Measurements from ENCODE around the gene TPH1.
"Not testable (repeated sequence)": the region's sequence is repeated elsewhere in the genome, so short reads cannot be mapped to it uniquely, and the experiment has no call there.

TPH1 gene

DNA sequence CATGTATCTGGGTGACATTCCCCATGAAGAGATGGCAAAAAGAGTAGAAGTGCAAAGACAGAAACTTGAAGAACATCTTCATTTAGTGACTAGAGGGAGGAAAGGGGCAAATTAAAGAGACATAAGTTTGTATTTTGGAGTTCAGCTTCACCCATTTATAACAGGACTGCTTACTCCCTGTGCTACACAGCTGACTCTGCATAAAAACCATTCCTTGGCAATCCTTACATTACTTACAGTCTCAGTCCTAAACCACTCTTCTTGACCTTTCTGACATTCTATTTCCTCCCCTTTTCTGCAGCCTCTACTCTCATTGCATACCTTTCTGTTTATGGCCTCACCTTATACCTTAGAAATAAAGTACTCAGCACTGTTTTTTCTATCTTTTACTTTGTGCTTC, 26.4 kb downstream of the TPH1 start:
- no peak for DNase-seq

GRCh38 chr11:18016789-18017188, 29.3 kb downstream of the TPH1 start:
- no peak for DNase-seq

- no peak for DNase-seq
Observed at GRCh38 chr11:18014876-18015275, 31.2 kb downstream of the TPH1 start.

- DNase-seq = peak in 1 of 2 donors; percentile 13
Observed at GRCh38 chr11:18013790-18014507, 32.1 kb downstream of the TPH1 start.

DNA sequence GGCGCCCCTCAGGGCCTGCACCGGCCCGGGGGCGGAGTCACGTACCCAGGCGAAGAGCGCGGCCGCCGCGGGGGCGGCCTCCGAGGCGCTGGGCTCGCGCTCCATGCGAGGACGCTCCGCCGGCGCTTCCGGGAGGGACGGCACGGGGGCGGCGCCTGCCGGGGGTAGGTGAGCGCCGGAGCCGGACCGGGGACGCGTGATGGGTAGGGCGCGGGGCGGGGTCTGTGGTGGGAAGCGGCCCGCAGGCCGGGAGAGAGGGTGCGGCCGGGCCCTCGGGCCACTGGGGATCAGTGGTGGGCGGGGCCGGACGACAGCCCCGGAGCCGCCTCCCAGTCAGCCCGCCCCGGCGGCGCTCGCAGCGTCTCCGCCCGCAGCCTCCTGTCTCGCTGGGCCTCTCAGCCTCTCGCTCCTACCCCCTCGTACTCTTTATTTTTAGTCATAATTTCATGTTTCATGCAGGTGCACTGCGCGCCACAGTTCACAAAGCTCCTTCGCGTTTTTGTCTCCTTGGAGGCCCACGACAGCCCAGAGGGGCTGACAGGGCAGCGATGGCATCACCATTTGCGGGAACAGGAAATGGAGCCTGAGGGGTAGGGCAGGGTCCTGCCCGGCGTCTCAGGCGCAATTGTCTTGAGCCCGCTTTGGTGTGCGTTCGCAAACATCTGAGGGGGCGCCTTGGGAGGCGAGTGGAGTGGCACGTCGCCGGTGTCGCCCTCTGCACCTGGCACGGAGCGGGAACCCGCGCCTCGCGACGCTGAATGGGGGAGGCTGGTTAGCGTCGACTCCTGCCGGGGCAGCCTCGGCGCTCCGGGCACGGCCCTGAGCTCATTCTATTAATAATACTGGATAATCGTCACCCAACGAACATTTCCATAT, 32.9 kb downstream of the TPH1 start, which contains the start of gene SERGEF:
SERGEF (minus strand) TSS at position 142 of the 876 bp plus-strand sequence; CDS start at position 105, 37 bp downstream.
- DNase-seq = peak; percentile 94 to 95

GRCh38 chr11:18012122-18012905, 33.8 kb downstream of the TPH1 start:
- peak in 1 of 2 donors; percentile 31 for DNase-seq

GRCh38 chr11:18011633-18012032, 34.4 kb downstream of the TPH1 start:
- no peak for DNase-seq

GRCh38 chr11:18010977-18011586, 35.0 kb downstream of the TPH1 start:
- DNase-seq = peak in 1 of 2 donors; percentile 29

DNA sequence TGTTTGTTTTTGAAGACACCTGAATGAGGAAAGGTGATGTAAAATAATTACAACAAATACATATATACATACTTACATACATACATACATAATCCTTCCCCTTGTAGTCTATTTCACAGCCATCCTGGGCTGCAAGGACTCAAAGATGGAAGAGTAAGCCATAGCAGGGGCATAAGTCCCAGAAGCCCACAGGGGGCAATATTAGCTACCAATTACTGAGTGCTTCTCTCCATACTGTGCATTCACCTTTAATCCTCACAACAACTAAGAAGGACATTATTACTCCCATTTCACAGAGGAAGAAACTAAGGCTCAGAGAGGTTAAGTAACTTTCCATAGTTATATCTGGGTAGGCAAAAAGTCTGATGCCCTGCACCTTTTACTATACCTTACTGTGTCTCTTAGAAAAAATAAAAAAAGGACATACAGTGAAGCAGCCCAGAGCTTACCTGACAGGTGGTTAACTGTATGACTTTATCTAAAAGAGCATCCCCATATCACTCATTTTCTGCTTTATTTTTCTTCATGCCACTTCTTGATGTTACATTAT, 35.9 kb downstream of the TPH1 start:
- peak in 1 of 2 donors; percentile 30 for DNase-seq

DNA sequence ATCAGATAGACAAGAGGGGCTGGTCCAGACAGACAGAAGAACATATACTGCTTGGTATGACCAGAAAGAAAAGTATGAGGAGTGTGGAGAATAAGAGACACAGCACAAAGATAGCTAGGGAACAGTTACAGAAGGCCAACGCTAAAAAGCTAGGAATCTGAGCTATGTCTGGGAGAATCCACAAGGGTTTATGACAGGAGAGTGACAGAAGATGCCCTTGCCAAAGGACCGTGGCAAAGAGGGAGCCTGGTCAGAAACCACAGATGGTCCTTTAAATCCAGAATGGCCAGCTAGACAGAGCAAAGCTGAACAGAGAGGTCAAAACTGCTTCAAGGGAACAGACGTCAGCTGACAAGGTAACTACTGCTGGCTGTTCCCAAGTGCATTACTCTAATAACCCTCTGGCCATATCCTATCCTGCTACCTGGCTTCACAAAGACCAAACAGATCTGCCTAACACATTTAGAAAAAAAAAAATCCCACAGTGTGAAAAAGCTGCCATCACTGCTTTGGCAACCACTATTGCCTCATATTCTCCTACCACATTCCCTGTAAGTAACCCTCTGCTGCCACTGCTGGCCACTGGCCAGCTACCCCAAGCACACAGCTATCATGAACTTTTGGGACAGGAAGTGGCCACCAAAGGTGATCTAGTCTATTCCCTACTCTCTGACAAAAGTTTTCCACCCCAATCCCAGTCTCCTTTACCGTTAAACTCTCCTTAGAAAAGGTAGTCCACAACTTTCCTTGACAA, 40.5 kb downstream of the TPH1 start:
- no peak for DNase-seq

DNA sequence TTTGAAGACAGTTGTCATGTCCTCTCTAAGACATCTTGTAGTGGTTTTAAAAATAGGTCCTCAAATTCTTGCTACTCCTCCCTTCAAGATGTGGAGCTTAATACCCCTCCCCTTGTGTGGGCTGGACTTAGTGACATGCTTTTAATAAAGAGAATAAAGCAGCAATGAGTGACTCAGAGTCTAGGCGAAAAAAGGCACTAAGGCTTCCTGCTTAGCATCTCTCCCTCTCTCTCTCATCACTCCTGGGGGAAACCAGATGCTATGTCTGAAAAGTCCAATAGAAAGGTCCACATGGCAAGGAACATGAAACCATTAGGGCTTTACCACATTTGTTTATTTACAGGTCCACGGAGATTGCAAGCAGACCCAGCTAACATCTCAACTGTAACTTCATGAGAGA, 44.9 kb downstream of the TPH1 start:
- no peak for DNase-seq

DNA sequence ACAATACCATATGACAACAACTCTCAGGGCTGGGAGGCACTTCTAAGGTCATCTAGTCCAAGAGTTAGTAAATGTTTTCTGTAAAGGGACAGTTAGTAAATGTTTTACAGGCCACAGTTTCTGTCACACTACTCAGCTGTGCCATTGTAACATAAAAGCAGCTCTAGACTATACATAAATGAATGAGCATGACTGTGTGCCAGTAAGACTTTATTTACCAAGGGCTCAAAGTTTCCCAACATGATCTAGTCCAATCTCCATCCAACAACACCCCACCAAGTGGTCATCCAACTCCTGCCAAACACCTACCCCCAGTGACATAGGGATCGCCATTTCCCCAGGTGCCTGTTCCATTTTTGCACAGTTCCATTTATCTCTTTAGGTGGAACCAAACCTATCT, 45.3 kb downstream of the TPH1 start:
- no peak for DNase-seq

- not testable (repeated sequence) for DNase-seq
Observed at GRCh38 chr11:18000128-18000527, 45.9 kb downstream of the TPH1 start.
